GM12873 (cell line): ENCODE results near the gene HDGF.

Source experiments
- TF ChIP-seq, protein P1 (sequence below): IDR thresholded peaks from 2 replicates; pipeline ENCODE4 v1.5.1; 2012; ENCODE audit warnings: low read depth, mild to moderate bottlenecking, moderate library complexity, low read length, control low read depth; ENCODE audit not compliant: insufficient read depth; ENCODE audit errors: missing control alignments

The HDGF gene

DNA sequence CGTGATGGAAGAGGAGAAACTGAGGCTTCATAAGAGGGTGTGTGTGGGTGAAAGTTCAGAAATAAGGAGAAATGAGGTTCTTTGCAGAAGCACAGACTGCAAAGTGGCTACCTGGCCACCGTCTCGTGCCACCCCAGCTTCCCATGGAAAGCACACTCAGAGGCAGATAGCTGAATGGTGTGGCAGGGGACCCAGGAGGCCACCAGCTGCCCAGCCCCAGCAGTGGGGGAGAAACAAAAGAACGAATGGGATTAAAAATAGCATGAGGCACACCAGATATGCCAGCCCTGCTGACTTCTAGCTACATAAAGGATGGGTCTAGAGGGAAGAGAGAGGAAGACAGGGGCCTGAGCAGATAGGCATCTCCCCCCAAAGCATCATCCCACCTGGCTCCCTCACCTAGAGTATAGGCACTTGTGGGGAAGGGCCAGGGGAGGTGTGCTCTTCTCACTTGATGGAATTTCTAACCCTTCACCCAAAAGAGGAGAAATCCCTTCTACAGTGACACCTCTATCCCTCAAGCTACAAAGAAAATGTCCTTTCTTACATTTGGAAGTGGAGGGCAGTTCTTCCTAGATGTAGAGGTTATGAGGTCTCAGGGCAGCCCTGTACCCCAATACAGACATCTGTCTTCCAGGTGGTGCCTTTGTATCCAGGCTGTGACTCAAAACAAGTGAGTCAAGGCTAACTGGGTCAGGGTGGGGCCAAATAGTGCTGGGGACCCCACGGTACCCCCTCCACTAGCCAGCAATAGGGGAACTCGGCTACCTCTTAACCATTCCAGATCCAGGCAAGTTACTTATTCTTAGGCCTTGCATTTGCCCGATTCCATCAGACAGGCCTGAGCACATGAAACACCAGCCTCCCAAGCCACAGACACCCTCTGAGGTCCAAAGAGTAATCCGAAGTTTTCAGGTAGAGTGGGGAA lies 3.5 kb downstream of the HDGF start:
- TF ChIP-seq, protein P1, sequence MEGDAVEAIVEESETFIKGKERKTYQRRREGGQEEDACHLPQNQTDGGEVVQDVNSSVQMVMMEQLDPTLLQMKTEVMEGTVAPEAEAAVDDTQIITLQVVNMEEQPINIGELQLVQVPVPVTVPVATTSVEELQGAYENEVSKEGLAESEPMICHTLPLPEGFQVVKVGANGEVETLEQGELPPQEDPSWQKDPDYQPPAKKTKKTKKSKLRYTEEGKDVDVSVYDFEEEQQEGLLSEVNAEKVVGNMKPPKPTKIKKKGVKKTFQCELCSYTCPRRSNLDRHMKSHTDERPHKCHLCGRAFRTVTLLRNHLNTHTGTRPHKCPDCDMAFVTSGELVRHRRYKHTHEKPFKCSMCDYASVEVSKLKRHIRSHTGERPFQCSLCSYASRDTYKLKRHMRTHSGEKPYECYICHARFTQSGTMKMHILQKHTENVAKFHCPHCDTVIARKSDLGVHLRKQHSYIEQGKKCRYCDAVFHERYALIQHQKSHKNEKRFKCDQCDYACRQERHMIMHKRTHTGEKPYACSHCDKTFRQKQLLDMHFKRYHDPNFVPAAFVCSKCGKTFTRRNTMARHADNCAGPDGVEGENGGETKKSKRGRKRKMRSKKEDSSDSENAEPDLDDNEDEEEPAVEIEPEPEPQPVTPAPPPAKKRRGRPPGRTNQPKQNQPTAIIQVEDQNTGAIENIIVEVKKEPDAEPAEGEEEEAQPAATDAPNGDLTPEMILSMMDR = no peak

DNA sequence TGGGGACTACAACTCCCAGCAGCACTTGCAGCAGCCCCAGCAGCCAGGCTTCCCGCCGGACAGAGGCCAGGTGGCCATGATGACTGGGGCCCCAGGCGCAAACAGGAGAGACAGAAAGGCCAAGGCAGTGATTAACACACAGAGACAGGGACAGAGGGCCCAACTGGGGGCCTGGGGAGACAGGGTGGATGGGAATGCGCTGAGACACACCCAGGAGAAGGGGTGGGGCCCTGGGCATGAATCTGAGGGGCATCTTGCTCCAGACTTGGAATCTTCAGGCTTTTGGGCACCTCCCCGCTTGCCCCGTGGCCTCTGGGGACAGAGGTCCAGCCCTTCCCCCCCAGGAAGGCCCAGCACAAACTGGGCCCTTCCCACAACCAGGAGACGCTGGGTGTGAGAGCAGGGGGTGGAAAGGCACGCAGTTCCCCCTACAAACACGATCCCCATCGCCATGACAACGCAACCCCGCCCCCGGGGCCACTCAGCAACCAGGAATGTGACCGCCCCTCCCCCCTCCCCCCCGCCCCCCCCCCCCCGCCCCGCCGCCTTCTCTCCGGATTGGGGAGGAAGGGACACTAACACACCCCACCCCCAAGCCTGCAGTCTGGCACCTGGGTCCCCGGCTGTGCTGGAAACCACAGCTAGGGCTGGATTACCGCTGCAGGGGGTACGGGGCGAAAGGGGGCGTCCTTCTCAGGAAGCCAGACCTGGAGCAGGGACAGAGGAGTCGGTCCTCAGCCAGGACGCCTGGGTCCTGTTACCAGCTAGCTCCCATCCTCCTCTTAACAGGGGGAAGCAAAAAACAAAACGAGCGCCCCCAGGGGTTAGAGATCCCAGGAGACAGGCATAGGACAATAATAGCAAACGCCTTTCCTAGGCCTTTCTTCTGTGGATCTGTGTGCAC lies 4.5 kb downstream of the HDGF start:
- TF ChIP-seq, protein P1 = no peak

- TF ChIP-seq, protein P1 = no peak
Measured at GRCh38 chr1:156746406-156746727, 5.1 kb downstream of the HDGF start.

DNA sequence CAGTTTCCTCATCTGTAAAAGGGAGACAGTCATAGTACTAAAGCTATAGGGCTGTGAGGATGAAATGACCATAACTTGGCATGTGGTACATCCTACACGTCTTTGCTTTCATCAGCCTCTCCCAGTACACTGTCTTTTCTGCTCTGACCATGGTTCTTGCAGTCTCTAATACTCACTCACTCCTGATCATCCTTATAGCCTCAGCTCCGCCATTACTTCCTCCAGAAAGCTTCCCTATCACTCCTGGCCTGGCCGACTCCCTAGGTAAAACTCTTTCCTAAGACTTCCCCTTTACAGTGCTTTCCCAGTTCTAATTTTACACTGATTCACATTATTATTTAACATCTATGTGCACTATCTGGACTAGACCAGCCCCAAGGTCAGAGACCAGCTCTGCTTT lies 5.6 kb downstream of the HDGF start:
- TF ChIP-seq, protein P1 = no peak

GRCh38 chr1:156744786-156745419 lies 6.6 kb downstream of the HDGF start:
- TF ChIP-seq, protein P1 = no peak

DNA sequence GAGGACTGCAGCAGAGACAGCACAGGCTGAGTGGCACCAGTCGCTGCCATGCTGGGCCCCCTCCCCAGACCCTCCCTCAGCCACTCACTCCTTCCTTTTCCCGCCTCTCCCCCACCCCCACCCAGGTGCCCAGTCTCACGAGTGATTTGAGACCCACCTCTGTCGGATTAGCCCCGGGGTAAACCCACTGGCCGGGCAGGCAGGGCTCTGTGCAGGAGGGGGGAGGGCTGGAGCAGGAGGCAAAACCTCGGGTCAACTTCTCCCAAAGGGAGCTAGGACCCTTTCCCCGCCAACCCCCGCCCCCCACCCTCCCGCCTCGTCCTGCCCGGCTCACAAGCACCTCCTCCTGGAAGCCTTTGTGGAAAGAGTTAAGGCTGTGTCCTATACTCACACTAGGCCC lies 7.1 kb downstream of the HDGF start:
- TF ChIP-seq, protein P1 = no peak
